K562 (cell line): ENCODE results near the gene B3GAT3. TPM values are rescaled to one million over a fixed set of nuclear protein-coding genes. Genes with fewer than 3 reads are reported as not detected.
A peak's percentile ranks its signal among the peaks of the same experiment; 100 is the strongest.

Source experiments
- ATF4 ChIP-seq: fragments of 450-650 bp; formaldehyde crosslinking; IDR thresholded peaks from 2 replicates; pipeline ENCODE4 v1.4.0; 2022; ENCODE audit warnings: mild to moderate bottlenecking, moderate library complexity
- CC2D1A ChIP-seq: fragments of 450-650 bp; IDR thresholded peaks from 2 replicates; pipeline ENCODE4 v1.6.1; 2017; ENCODE audit warnings: mild to moderate bottlenecking
- DPF2 ChIP-seq: fragments of 450-650 bp; IDR thresholded peaks from 2 replicates; pipeline ENCODE4 v1.6.1; 2016
- EGR1 ChIP-seq: fragments of 450-650 bp; conservative IDR thresholded peaks from 2 replicates; pipeline ENCODE4 v1.6.1; 2017; ENCODE audit warnings: mild to moderate bottlenecking
- FOXJ3 ChIP-seq: sonication (generic); formaldehyde crosslinking; IDR thresholded peaks from 2 replicates; pipeline ENCODE4 v1.4.0; 2020; ENCODE audit warnings: mild to moderate bottlenecking, missing genetic modification reagents
- FOXK1 ChIP-seq: sonication (generic); formaldehyde crosslinking; IDR thresholded peaks from 2 replicates; pipeline ENCODE4 v1.8.0; 2022; ENCODE audit warnings: missing genetic modification reagents, mild to moderate bottlenecking, borderline replicate concordance
- HCFC1 ChIP-seq: IDR thresholded peaks from 2 replicates; pipeline ENCODE4 v1.6.1; 2012; ENCODE audit warnings: low read depth, low read length, improper control_type of control experiment
- HMGXB4 ChIP-seq: sonication (generic); formaldehyde crosslinking; IDR thresholded peaks from 2 replicates; pipeline ENCODE4 v1.8.1; 2023; ENCODE audit warnings: mild to moderate bottlenecking, missing genetic modification reagents
- HSF4 ChIP-seq: fragments of 250-450 bp; sonication (Bioruptor Pico); IDR thresholded peaks from 2 replicates; pipeline ENCODE4 v2.1.2; 2022; ENCODE audit warnings: mild to moderate bottlenecking, moderate library complexity, borderline replicate concordance
- MITF ChIP-seq: IDR thresholded peaks from 2 replicates; pipeline ENCODE4 v1.6.1; 2014; ENCODE audit warnings: antibody characterized with exemption
- PHB ChIP-seq: fragments of 250-450 bp; sonication (Bioruptor Pico); IDR thresholded peaks from 2 replicates; pipeline ENCODE4 v1.5.0; 2021
- SIN3A ChIP-seq, 2 experiments: fragments of 150-350 bp in 1 of 2; IDR thresholded peaks; 2 replicates each; pipeline ENCODE4 v1.6.1; 2011 to 2016; ENCODE audit warnings: borderline replicate concordance in 2 of 2, low read depth in 2 of 2, low read length in 2 of 2, mild to moderate bottlenecking in 2 of 2, moderate library complexity in 2 of 2; ENCODE audit not compliant: control insufficient read depth in 1 of 2
- ZBTB34 ChIP-seq: fragments of 250-450 bp; sonication (Bioruptor Pico); IDR thresholded peaks from 2 replicates; pipeline ENCODE4 v1.8.0; 2021; ENCODE audit warnings: mild to moderate bottlenecking, moderate library complexity
- ZBTB49 ChIP-seq: sonication (generic); formaldehyde crosslinking; IDR thresholded peaks from 2 replicates; pipeline ENCODE4 v1.8.0; 2022; ENCODE audit warnings: missing genetic modification reagents, mild to moderate bottlenecking, borderline replicate concordance
- ZNF395 ChIP-seq: fragments of 200-800 bp; sonication (Bioruptor generic); IDR thresholded peaks from 2 replicates; pipeline ENCODE4 v1.6.1; 2017; ENCODE audit warnings: missing genetic modification characterization, missing compliant biosample characterization
- polyA plus RNA-seq, 8 experiments: library from polyadenylated mRNA; depleted of rRNA in 4 of 8; stranded (reverse) in 5 of 8; unstranded in 3 of 8; fragments of >200 nt; fragmentation: Nextera tagmentation in 2 of 8; fragmentation: Illumina TruSeq in 1 of 8; extraction: Ambion mirVana in 2 of 8; extraction: Trizol in 1 of 8; gene quantifications; 2 replicates each; pipeline versions ENCODE4 v1.2.1 to v1.2.3, GENCODE V29; 2011 to 2014; ENCODE audit warnings: inconsistent platforms in 1 of 8, missing spikeins in 1 of 8
- total RNA-seq, 7 experiments: library from RNA; depleted of rRNA in 6 of 7; stranded (reverse); fragments of >200 nt in 6 of 7; fragmentation: Illumina TruSeq in 2 of 7; extraction: Trizol in 2 of 7; gene quantifications; 2 replicates each; pipeline versions ENCODE4 v1.2.1 to v1.2.3, GENCODE V29; 2011 to 2021; ENCODE audit warnings: low replicate concordance in 1 of 7

Gene B3GAT3
- total and polyA plus RNA-seq, 9 of the 15 experiments (the other 6 are each of a cell fraction or from before 2014, with no cell fraction given), result 0.30 to 64.0 (median 21.4) TPM

GRCh38 chr11:62601372-62602140 lies 20.2 kb downstream of the B3GAT3 start, which contains the start of gene MTA2 (continued):
- no peak for TF ChIP-seq MITF
- no peak for TF ChIP-seq ZBTB34 (CRISPR knock-in tag)
- TF ChIP-seq ATF4 (CRISPR knock-in tag), result no peak
- no peak; the same call in 1 of the 2 replicates for TF ChIP-seq HMGXB4
- no peak for TF ChIP-seq HSF4 (CRISPR knock-in tag)
- no peak for TF ChIP-seq CC2D1A
- TF ChIP-seq FOXK1 (CRISPR knock-in tag), result no peak
- no peak for TF ChIP-seq HCFC1
- TF ChIP-seq FOXJ3 (CRISPR knock-in tag), result no peak
- TF ChIP-seq PHB (CRISPR knock-in tag), result no peak
- 0 out of 2 replicates have a peak, but pooled peaks have one; percentile 32 for TF ChIP-seq ZBTB49
- TF ChIP-seq EGR1, result peak; percentile 90
- no peak for TF ChIP-seq DPF2
- no peak; the same call in 1 of the 2 replicates for TF ChIP-seq ZNF395 (CRISPR knock-in tag)
- TF ChIP-seq SIN3A (IDR thresholded peaks at IDR 0.05; ENCODE audit: borderline replicate concordance in 2 of 2, control insufficient read depth in 1 of 2, low read depth in 2 of 2, low read length in 2 of 2), result peak in 1 of 2 experiments; percentile 67; a peak in 2 of 4 replicates
